B cell (primary cell): ENCODE data around the gene CCDC85C. TPM values are rescaled to one million over a fixed set of nuclear protein-coding genes. Genes with fewer than 3 reads are reported as not detected.

Experiments
- ATAC-seq: fragments of 200-7000 bp; cut with Tn5 transposase; one replicate; pipeline ENCODE4 v1.10.0; 2021; ENCODE audit warnings: low read depth, mild to moderate bottlenecking, moderate number of reproducible peaks, moderate library complexity
- CTCF ChIA-PET: fragments of 350-600 bp; sonication (Branson Sonifier 250); formaldehyde crosslinking; loops from one replicate; lab custom pipeline; 2021; ENCODE audit warnings: antibody characterized with exemption, inconsistent platforms; lab: Charles Lee
- POLR2A ChIA-PET: fragments of 350-600 bp; sonication (Branson Sonifier 250); formaldehyde crosslinking; loops from one replicate; lab custom pipeline; 2021; ENCODE audit warnings: antibody characterized with exemption; lab: Charles Lee
- DNase-seq: peaks from one replicate; pipeline ENCODE4 v3.0.0; 2013
- H2AFZ ChIP-seq: 2 replicates; pipeline ENCODE4 v1.6.1; 2012; ENCODE audit warnings: mild to moderate bottlenecking, low read depth, low read length; ENCODE audit not compliant: insufficient read depth, poor library complexity, severe bottlenecking
- H3K27ac ChIP-seq, 2 donors: 1 replicate in 1 of 2; 2 replicates in 1 of 2; pipeline ENCODE4 v1.5.1; 2012 to 2013; ENCODE audit warnings: low read length in 2 of 2, mild to moderate bottlenecking in 2 of 2, moderate library complexity in 1 of 2
- H3K27me3 ChIP-seq, 4 experiments: fragments of 200-600 bp in 1 of 4; sonication (generic) in 1 of 4; replicated peaks in 1 of 4; 1 replicate in 2 of 4; 2 replicates in 2 of 4; pipeline versions ENCODE4 v1.6.1 to v1.7.0; 2013 to 2016; ENCODE audit warnings: low read length in 3 of 4, mild to moderate bottlenecking in 2 of 4, mixed read lengths in 1 of 4, moderate library complexity in 1 of 4; ENCODE audit not compliant: insufficient read depth in 4 of 4, control insufficient read depth in 3 of 4; ENCODE audit errors: control extremely low read depth in 1 of 4
- H3K36me3 ChIP-seq, 2 experiments: replicated peaks in 1 of 2; 1 replicate in 1 of 2; 2 replicates in 1 of 2; pipeline versions ENCODE4 v1.6.1 to v1.7.1; 2013; ENCODE audit warnings: low read length in 1 of 2; ENCODE audit not compliant: insufficient read depth in 2 of 2, control insufficient read depth in 1 of 2; ENCODE audit errors: control extremely low read depth in 1 of 2, extremely low read depth in 1 of 2
- H3K4me1 ChIP-seq, 2 donors: fragments of 200-600 bp in 1 of 2; sonication (generic) in 1 of 2; 1 replicate in 1 of 2; 2 replicates in 1 of 2; pipeline versions ENCODE4 v1.5.1 to v1.6.1; 2013 to 2017; ENCODE audit warnings: low read length in 2 of 2; ENCODE audit not compliant: control insufficient read depth in 2 of 2, insufficient read depth in 2 of 2
- H3K4me2 ChIP-seq: replicated peaks from 2 replicates; pipeline ENCODE3; 2012; ENCODE audit warnings: mild to moderate bottlenecking, low read depth, low read length; ENCODE audit not compliant: poor library complexity, severe bottlenecking
- H3K4me3 ChIP-seq, 5 experiments: fragments of 200-600 bp in 1 of 5; sonication (generic) in 1 of 5; 1 replicate in 3 of 5; 2 replicates in 2 of 5; pipeline versions ENCODE4 v1.5.1 to v1.7.0; 2011 to 2016; ENCODE audit warnings: low read length in 4 of 5, mild to moderate bottlenecking in 4 of 5, low read depth in 2 of 5, control low read depth in 1 of 5, moderate library complexity in 1 of 5; ENCODE audit not compliant: insufficient read depth in 1 of 5; ENCODE audit errors: control extremely low read depth in 1 of 5, extremely low read depth in 1 of 5
- H3K79me2 ChIP-seq: fragments of 200-600 bp; sonication (generic); one replicate; pipeline ENCODE4 v1.6.0; 2016; ENCODE audit warnings: low read length; ENCODE audit not compliant: control insufficient read depth, insufficient read depth
- H3K9ac ChIP-seq: fragments of 200-600 bp; sonication (generic); 2 replicates; pipeline ENCODE4 v1.6.1; 2017; ENCODE audit warnings: mild to moderate bottlenecking, low read length, moderate library complexity
- H3K9me3 ChIP-seq, 3 donors: one replicate each; pipeline versions ENCODE4 v1.6.1 to v1.7.1; 2013; ENCODE audit warnings: low read length in 2 of 3; ENCODE audit not compliant: control insufficient read depth in 2 of 3, insufficient read depth in 1 of 3; ENCODE audit errors: control extremely low read depth in 1 of 3
- H4K20me1 ChIP-seq: 2 replicates; pipeline ENCODE4 v1.6.0; 2012; ENCODE audit warnings: mild to moderate bottlenecking, low read length; ENCODE audit not compliant: insufficient read depth, control insufficient read depth, poor library complexity, severe bottlenecking
- H3K27ac Mint-ChIP-seq: one replicate; pipeline ENCODE4 v1.8.0; 2021; ENCODE audit warnings: mixed read lengths
- H3K27me3 Mint-ChIP-seq: one replicate; pipeline ENCODE4 v1.8.0; 2021; ENCODE audit warnings: mixed read lengths
- H3K4me1 Mint-ChIP-seq: one replicate; pipeline ENCODE4 v1.8.0; 2021; ENCODE audit warnings: mixed read lengths
- H3K4me3 Mint-ChIP-seq: one replicate; pipeline ENCODE4 v1.8.0; 2021; ENCODE audit warnings: mixed read lengths
- H3K9me3 Mint-ChIP-seq: one replicate; pipeline ENCODE4 v1.8.0; 2022; ENCODE audit warnings: mixed read lengths; ENCODE audit not compliant: insufficient read depth
- CTCF ChIP-seq: fragments of 200-600 bp; IDR thresholded peaks from one replicate; pipeline ENCODE4 v1.8.0; 2022; ENCODE audit warnings: antibody characterized with exemption, mild to moderate bottlenecking
- EZH2 ChIP-seq: IDR thresholded peaks from 2 replicates; pipeline ENCODE4 v1.6.1; 2012; ENCODE audit warnings: borderline replicate concordance, low read depth, mild to moderate bottlenecking, moderate library complexity, low read length; ENCODE audit not compliant: insufficient read depth, poor library complexity, severe bottlenecking
- WGBS: methylation state at CpG from one replicate; pipeline ENCODE4 v1.1.5; 2013; ENCODE audit warnings: missing lambda C conversion rate; ENCODE audit not compliant: insufficient coverage; 5-methylcytosine and 5-hydroxymethylcytosine counted together
- intact Hi-C: fragments of 100-400 bp; cut with micrococcal nuclease; formaldehyde crosslinking; loops from one replicate; pipeline ENCODE4 v1.10.0; 2022
- polyA plus RNA-seq: library from polyadenylated mRNA; depleted of rRNA; stranded (reverse); fragments of >200 nt; gene quantifications from 2 replicates; pipeline ENCODE4 v1.2.3, GENCODE V29; 2012
- total RNA-seq, 2 donors: library from RNA; stranded (reverse); fragments of 120-200 nt in 1 of 2; gene quantifications; 1 replicate in 1 of 2; 2 replicates in 1 of 2; pipeline versions ENCODE4 v1.2.3 to v1.2.4, GENCODE V29; 2013 to 2022

The CCDC85C gene
- total and polyA plus RNA-seq, 2 donors (not counting 1 experiment from before 2014, with no cell fraction given), result 0.52 to 2.7 TPM

- CTCF ChIA-PET, result no interaction called here
- Mint-ChIP-seq H3K4me3 (no peak overlapping the region), H3K9me3 (no peaks in the 10 kb centered on the region), H3K27me3 (no peaks in the 10 kb centered on the region), H3K27ac (no peak overlapping the region), H3K4me1 (no peaks in the 10 kb centered on the region)
- no peaks in the 10 kb centered on the region for H3K9me3 ChIP-seq
- H3K9ac ChIP-seq, result no peak overlapping the region
- H3K4me1 ChIP-seq, result no peaks in the 10 kb centered on the region
- peaks cover 6 to 90% of the 10 kb centered on the region in 2 experiments for H3K36me3 ChIP-seq
- no peaks in the 10 kb centered on the region for H3K79me2 ChIP-seq
- peaks cover 1% of the 10 kb centered on the region for H4K20me1 ChIP-seq
- no peak overlapping the region for H2AFZ ChIP-seq
- intact Hi-C loops, result no loop called here
- TF ChIP-seq CTCF (no peak), EZH2 (no peak)
- POLR2A ChIA-PET, result interaction anchor here (0.5 kb wide), 1 partner anchor 722 kb away, joined by 4 read pairs; no protein-coding TSS in a partner anchor
- no peak for DNase-seq
- ATAC-seq, result no peak
- over 99% methylated on average over 13 of the region's 14 CpGs for WGBS
- no peak overlapping the region for H3K4me3 ChIP-seq
- H3K27me3 ChIP-seq, result no peaks in the 10 kb centered on the region
- H3K27ac ChIP-seq, result no peak overlapping the region
- no peak overlapping the region for H3K4me2 ChIP-seq
These were observed 101.0 kb downstream of the CCDC85C start for GRCh38 chr14:99502989-99503421.

GRCh38 chr14:99497894-99498293 is 106.1 kb downstream of the CCDC85C start:
- ATAC-seq (no peak), DNase-seq (no peak)
- Histone ChIP-seq H3K4me3 (no peak overlapping the region), H4K20me1 (peaks cover 12% of the 10 kb centered on the region), H3K4me1 (no peaks in the 10 kb centered on the region), H3K27ac (no peak overlapping the region), H3K9me3 (no peaks in the 10 kb centered on the region), H3K79me2 (peaks cover 14% of the 10 kb centered on the region), H3K4me2 (no peak overlapping the region), H3K36me3 (peaks cover 23 to 87% of the 10 kb centered on the region in 2 experiments), H3K9ac (no peak overlapping the region), H3K27me3 (no peaks in the 10 kb centered on the region), H2AFZ (no peak overlapping the region)
- Mint-ChIP-seq H3K4me3 (no peak overlapping the region), H3K27me3 (no peaks in the 10 kb centered on the region), H3K4me1 (peaks cover 1% of the 10 kb centered on the region), H3K27ac (no peak overlapping the region), H3K9me3 (no peaks in the 10 kb centered on the region)
- POLR2A ChIA-PET, result no interaction called here
- 100% methylated on average over 2 of the region's 3 CpGs for WGBS
- TF ChIP-seq EZH2 (no peak), CTCF (no peak)
- intact Hi-C loops, result no loop called here
- CTCF ChIA-PET, result no interaction called here
